SKM-1 (cell line): ENCODE measurements around the gene SULT2B1.
A peak's percentile ranks its signal among the peaks of the same experiment; 100 is the strongest.
"Not testable (repeated sequence)": the region's sequence is repeated elsewhere in the genome, so short reads cannot be mapped to it uniquely, and the experiment has no call there.

Experiments used
- DNase-seq: peaks from one replicate; lab custom pipeline; 2025; ENCODE audit not compliant: unreplicated experiment; lab: John Stamatoyannopoulos, UW

SULT2B1 gene

GRCh38 chr19:48551437-48552302 lies at the start of gene SULT2B1:
Gene SULT2B1 (plus strand): TSS chr19:48552172. CDS start chr19:48552253, 81 bp downstream.
- no peak for DNase-seq

DNA sequence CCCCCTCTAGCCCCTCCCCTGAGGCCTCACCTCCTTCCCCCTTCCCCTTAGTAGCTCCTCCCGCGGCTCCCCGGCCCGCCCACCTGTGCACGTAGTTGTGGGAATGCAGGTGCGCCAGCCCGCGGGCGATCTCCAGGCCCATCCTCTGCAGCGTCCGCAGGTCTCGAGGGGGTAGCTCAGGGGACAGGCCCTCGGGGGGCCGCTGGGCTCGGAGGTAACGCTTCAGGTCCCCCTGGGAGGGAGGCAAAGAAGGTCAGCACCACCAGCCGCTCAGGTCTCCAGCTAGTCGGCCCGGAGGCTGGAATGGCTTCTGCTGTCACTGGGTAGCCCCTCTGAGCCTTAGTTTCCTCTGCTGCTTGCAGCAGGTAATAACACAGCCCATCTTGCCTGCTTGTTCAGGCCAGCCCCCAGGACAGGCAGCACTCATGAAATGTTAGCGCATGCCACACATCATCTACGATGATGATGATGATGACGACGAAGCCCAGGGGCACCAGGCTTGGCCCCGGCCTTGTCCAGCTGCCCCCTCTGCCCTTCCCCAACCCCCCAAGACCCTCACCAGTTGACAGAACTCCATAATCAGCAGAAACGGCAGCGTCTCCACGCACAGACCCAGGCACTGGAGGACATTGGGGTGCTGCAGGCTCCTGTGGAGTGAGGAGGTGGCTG lies 49.5 kb upstream of the SULT2B1 start:
- no peak for DNase-seq

DNA sequence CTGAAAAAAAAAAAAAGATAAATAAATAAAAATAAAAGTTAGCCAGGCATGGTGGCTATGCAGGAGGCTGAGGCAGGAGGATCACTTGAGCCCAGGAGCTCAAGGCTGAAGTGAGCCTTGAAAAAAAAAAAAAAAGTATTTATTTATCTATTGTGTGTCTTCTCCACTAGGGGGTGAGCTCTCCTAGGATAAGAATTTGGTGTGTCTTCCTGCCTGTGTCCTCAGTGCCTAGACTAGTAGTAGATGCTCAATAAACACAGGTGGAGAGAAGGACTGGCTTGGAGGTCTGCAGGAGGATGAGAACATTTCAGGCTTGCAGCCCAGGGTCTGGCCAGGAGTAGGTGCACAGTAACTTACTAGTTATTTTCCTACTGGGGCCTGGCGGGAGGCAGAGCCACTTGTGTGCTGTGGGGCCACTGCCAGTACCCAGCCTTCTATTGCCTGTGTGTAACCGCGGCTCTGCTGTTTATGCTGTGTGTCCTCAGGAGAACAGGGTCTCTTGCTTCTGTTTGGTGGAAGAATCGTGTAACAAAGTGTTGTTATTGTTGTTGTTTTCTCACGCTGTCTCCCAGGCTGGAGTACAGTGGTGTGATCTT lies 45.7 kb upstream of the SULT2B1 start:
- peak; percentile 54 for DNase-seq

DNA sequence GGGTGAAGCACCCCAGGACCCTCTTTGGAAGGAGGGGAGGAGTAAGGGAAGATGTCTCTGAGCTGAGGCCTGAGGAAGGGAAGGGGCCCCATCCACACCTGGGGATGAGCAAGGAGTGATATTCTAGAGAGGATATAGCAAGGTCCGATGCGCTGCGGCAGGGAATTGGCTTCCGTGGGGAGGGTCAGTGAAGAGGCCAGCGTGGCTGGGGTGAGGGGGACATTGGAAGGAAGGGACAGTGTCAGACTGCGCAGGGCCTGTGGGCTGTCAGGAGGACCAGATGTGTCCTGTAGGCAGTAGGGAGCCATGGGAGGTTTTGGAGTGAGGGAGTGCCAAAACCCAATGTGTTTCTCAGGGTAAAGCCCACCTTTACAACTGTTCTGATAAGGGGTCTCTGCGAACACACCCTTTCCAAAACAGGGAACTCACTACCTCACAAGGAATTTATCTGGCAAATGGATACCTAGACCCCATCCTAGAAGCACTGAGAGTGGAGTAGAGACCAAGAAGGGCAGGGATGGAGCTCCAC lies 44.0 kb upstream of the SULT2B1 start:
- no peak for DNase-seq

GRCh38 chr19:48508729-48509411 lies 43.1 kb upstream of the SULT2B1 start:
- no peak for DNase-seq

DNA sequence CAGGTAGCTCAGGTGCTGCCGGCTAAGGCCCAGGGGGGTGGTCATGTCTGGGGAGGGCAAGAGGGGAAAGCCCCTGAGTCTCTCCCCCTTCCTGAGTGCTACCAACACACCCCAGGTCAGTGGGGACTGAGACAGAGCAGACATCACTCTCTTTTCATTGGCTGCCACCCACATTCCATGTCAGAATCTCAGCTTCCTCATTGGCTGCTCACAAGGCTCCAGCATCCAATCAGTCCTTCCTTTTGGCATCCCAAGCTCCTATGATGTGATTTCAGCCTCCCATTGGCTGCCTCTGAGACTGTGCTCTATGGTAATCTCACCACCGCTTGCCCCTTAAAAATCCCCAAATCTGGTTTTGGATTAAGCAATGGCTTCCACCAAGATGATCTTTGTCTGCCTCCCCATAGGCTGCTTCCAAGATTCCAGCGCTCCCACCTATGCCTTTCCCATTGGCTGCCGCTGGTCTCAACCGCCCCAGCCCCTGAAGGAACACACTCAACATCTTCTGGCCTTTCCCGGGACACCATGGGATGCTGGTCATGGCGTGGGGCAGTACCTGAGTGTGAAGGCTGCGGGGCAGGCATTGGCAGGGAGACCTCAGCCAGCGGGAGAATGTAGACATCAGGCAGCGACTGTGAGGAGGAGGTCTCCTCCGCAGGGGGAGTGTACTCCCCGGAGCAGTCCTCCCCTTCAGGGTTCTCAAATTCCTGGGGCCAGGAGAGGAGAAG lies 42.3 kb upstream of the SULT2B1 start:
- no peak for DNase-seq

- DNase-seq = no peak
Observed at GRCh38 chr19:48510421-48511268, 41.3 kb upstream of the SULT2B1 start.

DNA sequence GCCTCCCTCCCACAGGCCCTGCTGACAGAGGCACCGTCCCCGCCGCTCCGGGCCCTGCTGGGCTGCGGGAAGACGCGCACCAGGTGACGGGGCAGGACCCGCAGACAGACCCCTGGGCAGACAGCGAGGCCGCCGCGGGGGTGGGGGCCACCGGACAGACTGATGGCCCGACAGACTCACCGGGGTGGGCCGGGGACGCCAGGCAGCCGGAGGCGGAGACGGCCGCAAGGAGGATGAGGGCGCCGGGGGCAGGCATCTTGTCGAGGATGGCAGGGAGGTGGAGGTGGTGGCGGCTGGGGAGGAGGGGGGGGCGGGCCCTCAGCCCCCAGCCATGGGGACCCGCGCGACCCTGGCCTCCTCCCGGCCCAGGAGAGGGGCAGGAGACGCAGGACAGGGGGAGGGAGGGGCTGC lies 40.6 kb upstream of the SULT2B1 start:
- no peak for DNase-seq

DNA sequence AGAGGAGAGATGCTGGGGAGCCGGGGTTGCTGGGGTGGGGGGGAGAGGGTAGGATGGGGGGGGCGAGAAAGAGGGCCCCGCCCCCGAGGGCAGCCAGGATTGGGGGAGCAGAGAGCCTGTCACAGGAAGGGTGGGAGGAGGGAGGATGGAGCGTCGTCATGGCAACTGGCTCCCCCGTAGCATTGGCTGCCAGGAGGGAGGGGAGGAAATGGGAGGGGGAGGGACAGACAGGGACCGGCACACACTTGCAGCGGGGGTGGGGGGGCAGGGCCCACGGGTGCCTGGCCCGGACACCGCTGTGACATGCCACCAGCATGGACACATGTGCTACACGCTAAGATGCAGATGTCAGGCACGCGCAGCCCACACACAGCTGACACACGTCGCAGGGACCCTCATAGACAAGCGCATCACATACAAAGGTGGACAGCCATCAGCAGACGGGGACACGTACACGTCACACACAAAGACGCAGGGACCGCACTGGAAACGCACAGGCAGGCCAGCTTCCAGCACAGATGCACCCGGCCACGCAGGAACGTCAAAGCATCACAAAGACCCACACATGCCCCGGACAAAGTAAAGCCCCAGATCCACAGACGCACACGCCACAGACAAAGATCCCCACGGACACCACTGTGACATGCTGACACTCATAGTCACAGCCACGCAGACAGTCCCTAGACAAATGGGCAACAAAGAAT lies 40.0 kb upstream of the SULT2B1 start, which contains the start of gene LMTK3:
Gene LMTK3 (minus strand): TSS at position 36 of the 704 bp plus-strand sequence. CDS start 259 bp downstream, outside the sequence.
- DNase-seq = no peak

GRCh38 chr19:48512504-48513288 lies 39.3 kb upstream of the SULT2B1 start:
- DNase-seq = no peak

- peak; percentile 8 for DNase-seq
Observed at GRCh38 chr19:48513289-48514122, 38.5 kb upstream of the SULT2B1 start.

GRCh38 chr19:48514123-48514458 lies 37.9 kb upstream of the SULT2B1 start:
- DNase-seq = no peak

DNA sequence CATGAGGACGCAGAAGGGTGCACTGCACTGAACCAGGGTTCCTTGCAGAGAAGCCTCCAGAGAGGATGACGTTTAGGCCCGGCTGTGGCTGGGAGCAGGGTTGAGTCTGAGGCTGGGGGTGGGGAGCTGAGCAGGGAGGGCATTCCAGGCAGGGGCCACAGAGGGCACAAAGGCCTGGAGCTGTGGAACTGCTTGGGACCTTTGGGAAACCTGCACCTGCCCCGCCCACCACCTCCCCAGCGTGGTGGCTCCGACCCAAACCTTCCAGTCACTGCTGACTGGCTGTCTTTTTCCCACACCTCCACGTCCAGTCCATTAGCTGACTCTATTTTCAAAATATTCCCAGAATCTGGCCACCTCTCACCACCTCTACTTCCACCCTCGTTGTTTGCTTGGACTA lies 35.4 kb upstream of the SULT2B1 start:
- DNase-seq = no peak

DNA sequence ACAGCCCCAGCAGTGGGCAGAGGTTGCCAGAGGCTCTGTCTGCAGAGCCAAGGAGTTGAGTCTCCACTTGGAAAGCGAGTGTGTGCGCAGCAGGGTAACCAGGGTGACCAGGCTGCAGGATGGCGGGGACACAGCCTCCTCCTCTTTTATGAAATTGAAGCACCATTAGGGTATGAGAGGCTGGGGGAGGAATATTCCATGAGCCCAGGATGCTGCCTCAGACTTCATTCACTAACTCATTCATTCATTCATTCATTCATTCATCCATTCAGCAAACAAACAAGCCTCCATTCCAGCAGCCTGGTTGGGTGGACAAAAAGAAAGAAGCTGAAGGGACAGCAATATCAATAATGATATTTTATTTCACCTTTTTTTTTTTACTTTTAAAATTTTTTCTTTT lies 33.8 kb upstream of the SULT2B1 start:
- DNase-seq = no peak

DNA sequence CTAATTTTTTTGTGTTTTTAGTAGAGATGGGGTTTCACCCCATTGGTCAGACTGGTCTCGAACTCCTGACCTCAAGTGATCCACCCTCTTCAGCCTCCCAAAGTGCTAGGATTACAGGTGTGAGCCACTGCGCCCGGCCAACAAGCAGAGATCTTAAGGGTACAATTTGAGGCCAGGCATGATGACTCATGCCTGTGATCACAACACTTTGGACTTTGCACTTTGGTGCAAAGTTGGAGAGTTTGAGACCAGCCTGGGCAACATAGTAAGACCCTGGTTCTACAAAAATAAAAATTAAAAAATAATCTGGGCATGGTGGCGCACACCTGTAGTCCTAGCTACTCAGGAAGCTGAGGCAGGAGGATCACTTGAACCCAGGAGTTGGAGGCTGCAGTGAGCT lies 32.5 kb upstream of the SULT2B1 start:
- DNase-seq = not testable (repeated sequence)

DNA sequence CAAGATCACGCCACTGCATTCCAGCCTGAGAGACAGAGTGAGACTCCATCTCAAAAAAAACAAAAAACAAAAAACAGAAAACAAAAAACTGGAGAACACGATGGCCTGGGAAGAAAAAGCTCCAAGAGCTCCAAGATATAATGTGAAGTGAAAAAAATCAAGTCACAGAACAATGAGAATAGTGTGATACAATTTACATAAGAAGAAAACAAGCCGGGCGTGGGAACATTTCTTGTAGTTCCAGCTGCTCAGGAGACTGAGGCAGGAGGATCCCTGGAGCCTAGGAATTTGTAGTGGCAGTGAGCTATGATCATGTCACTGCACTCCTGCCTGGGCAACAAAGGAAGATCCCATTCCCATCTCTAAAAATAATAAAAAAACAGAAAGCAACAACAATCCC lies 31.8 kb upstream of the SULT2B1 start:
- no peak for DNase-seq

GRCh38 chr19:48524221-48524620 lies 27.8 kb upstream of the SULT2B1 start:
- DNase-seq = no peak
